Activated CD8-positive, alpha-beta memory T cell treated with anti-CD3 and anti-CD28 coated beads for 48 hours (primary cell): ENCODE results near the gene FCHO2.
"Not testable (repeated sequence)": the region's sequence is repeated elsewhere in the genome, so short reads cannot be mapped to it uniquely, and the experiment has no call there.

Experiments used
- DNase-seq, 3 experiments: peaks; one replicate each; pipeline ENCODE4 v3.0.0-alpha.2; 2020; ENCODE audit warnings: low read depth in 2 of 3, low spot score in 2 of 3

FCHO2 gene

DNA sequence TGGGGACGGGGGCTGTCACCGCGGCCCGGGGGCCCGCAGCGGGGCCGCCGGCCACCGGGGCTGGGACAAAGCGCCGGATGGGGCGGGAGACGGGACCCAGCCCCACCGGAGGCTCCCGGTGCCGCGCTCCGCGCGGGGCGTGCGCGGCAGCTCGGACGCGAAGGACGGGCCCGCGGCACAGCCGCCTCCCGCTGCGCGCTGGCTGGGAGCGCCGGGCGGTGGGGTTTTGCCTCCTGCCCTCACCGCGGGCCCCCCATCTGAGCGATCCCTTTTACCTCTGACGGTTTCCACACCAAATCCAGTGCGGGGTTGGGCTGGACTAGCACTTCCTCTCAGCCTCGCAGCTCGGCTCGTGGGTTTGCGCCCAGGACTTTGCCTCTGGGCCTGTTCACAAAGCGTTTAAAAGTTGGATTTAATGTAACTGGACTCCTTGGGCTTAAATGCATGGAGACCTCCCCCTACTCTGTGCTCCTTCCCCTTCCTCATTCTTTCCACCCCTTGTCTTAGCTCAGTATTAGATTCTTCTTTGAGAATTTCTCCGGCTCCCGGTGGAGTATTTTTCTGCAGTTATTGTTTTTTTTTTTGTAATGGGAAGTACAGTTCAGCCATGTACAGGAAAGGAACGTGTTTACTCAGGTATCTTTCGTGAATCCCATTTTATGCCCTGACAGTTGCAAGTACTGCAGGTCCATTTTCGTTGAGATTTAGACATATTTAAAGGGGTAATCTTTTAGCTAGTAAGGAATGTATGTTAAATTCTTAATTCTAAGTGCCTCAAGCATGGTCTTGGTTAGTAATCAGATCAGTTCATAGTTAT is 691 bp downstream of the FCHO2 start:
- peak in 2 of 3 experiments; percentile 2 to 6 for DNase-seq

DNA sequence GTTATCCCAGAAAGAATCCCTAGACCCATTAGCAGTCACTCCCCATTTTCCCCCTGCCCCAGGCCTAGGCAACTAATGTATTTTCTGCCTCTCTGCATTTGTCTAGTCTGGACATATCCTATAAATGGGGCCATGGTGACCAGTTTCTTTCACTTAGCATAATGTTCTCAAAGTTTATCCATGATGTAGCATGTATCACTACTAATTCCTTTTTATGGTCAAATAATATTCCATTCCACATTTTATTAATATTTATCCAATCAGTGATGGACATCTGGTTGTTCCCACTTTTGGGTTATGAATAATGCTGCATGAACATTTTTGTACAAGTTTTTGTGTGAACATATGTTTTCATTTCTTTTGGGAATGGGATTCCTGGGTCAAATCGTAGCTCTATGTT is 1.5 kb downstream of the FCHO2 start:
- no peak for DNase-seq

DNA sequence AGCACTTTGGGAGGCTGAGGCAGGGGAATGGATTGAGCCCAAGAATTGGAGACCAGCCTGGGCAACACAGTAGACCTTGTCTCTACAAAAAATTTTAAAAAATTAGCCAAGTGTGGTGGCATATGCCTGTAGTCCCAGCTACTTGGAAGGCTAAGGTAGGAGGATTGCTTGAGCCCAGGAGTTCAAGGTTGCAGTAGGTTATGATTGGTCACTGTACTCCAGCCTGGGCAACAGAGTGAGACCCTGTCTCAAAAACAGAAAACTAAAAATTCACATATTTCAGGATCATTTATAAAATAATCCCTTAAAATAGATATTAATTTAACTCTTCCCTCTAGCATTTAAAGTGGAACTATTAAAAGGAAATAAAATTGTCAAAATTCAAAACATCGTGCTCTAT is 3.4 kb downstream of the FCHO2 start:
- DNase-seq, result no peak

DNA sequence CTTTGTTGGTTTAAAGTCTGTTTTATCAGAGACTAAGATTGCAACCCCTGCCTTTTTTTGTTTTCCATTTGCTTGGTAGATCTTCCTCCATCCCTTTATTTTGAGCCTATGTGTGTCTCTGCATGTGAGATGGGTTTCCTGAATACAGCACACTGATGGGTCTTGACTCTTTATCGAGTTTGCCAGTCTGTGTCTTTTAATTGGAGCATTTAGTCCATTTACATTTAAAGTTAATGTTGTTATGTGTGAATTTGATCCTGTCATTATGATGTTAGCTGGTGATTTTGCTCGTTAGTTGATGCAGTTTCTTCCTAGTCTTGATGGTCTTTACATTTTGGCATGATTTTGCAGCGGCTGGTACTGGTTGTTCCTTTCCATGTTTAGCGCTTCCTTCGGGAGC is 18.6 kb downstream of the FCHO2 start:
- not testable (repeated sequence) for DNase-seq

DNA sequence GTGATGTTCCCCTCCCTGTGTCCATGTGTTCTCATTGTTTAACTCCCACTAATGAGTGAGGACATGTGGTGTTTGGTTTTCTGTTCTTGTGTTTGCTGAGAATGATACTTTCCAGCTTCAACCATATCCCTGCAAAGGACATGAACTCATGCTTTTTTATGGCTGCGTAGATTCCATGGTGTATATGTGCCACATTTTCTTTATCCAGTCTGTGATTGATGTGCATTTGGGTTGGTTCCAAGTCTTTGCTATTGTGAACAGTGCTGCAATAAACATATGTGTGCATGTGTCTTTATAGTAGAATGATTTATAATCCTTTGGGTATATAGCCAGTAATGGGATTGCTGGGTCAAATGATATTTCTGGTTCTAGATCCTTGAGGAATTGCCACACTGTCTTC is 21.0 kb downstream of the FCHO2 start:
- DNase-seq, result not testable (repeated sequence)

DNA sequence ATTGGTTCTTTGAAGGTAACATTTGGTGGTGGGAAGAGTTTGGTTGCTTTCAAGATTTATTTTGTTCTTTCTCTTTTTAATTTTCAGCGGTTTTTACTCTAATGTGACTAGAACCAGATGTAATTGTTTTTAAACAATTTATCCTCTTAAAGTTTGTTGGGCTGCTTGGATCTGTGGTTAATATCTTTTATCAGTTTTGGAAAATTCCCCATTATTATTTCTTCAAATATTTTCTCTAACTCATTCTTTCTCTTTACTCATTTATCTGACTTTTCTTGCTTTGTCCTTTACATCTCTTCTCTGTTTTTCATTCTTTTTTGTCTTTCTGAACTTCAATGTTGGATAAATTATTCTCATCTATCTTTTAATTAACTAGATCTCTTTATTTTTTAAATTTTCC is 29.9 kb downstream of the FCHO2 start:
- DNase-seq, result no peak

DNA sequence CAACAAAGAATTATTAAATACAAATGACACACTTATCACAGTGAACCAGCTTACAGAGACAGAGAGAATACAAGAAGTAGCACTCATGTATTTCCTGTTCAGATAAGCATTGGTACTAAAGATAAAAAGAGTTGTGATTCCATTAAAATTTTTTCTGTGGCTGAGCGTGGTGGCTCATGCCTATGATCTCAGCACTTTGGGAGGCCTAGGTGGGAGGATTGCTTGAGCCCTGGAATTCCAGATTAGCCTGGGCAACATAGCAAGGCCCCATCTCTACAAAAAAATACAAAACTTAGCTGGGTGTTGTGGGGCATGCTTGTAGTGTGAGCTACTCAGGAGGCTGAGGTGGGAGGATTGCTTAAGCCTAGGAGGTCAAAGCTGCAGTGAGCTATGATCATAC is 32.9 kb downstream of the FCHO2 start:
- no peak for DNase-seq

DNA sequence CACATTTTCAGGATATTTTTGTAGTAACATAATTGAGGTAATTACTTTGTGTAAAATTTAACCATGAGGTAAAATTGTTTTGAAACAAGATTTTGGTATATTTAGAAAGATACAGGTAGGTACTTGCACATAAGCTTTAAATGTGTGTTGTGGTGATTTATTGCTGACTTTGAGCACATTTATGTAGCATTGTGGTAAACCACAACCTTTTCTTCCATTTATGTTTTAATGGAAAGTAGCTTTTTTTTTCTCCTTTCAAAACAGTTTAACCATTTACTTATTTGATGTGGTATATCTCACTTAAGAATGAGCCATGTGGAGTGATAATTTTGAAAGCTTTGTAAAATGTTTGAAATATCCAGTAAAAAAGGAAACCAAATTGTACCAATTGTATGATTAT is 35.6 kb downstream of the FCHO2 start:
- no peak for DNase-seq

DNA sequence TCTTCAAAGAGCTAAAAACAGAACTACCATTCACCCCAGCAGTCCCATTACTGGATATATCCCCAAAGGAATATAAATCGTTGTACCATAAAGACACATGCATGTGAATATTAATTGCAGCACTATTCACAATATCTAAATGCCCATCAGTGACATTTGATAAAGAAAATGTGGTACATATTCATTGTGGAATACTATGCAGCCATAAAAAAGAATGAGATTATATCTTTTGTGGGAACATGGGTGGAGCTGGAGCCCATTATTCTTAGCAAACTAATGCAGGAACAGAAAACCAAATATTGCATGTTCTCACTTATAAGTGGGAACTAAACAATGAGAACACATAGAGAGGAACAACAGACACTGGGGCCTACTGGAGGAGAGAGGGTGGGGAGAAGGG is 38.7 kb downstream of the FCHO2 start:
- no peak for DNase-seq

DNA sequence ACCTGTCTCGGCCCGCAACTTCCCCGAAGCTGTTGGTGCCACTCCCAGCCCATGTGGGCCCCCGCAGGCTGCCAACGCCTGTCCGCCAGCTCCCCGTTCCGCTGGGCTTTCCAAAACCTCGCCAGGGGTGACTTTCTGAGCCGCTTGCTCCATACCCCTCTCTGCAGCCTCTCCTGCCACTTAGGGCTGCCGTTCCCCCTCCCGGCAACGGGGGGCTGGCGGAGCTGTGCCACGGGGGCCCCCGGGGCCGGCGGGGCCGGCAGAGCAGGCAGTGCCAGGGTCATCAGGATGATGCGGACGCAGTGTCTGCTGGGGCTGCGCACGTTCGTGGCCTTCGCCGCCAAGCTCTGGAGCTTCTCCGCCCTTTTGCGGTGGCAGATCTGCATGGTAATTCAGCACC is 40.8 kb downstream of the FCHO2 start:
- no peak for DNase-seq

DNA sequence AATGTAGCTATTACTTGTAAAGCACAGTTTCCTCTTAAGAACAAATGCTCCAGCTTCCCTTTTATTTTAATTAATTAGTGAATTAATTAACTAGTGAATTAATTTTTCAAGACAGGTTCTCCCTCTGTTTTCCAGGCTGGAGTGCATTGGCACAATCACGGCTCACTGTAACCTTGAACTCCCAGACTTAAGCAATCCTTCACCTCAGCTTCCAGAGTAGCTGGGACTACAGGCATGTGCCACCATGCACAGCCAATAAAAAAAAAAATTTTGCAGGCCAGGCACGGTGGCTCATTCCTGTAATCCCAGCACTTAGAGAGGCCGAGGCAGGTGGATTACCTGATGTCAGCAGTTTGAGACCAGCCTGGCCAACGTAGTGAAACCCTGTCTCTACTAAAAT is 44.1 kb downstream of the FCHO2 start:
- DNase-seq, result no peak

DNA sequence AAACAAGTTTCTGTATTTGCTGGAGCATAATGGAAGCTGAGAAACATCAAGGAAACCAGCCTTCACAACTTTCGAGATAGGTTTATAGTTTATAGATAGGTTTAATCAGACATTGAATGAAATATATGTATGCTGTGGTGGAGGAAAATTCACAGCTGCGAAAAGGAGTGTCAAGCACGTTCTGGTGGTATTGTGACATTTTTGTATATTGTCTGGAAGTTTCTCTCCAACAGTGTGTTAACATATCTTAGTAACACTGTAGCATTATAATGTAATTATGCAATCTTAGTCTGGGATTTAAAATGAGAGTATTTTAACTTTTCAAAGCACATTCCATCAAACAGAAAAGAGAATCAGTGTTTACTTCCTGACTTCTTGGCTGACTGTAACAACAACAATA is 50.0 kb downstream of the FCHO2 start:
- no peak for DNase-seq

DNA sequence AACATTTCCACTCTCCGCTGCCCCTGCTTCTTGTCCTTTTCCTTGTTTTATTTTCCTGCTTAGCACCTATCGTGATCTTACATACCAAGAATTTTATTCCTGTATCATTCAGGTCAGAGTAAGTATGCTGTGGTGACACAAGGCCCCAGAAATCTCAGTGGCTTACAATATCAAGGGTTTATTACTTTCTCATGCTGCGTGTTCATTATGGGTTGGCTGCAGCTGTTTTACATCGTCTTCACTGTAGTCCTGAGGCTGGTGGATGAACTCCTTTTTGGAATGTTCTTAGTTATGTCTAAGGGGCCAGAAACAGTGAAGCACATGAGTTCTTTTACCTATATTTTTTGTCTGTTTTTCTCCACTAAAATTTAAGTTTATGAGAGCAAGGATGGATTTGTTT is 51.2 kb downstream of the FCHO2 start:
- no peak for DNase-seq

DNA sequence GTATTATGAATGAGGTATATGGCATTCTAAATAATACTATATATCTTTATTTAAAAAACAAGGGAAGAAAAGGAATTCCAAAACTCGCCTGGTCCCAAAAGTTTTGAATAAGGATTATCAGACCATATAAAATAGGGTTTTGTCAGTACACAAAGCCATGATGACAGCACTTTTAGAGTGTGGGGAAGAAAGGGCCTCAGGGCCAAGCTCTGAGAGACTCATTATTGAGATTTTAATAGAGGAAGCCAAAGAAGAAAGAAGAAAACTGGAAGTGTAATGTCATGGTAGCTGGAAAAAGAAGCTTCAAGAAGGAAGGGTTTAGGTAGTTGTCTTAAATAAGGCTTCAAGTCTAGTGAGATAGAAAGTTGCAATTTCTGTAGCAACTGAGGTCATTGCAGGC is 53.0 kb downstream of the FCHO2 start:
- DNase-seq, result no peak

DNA sequence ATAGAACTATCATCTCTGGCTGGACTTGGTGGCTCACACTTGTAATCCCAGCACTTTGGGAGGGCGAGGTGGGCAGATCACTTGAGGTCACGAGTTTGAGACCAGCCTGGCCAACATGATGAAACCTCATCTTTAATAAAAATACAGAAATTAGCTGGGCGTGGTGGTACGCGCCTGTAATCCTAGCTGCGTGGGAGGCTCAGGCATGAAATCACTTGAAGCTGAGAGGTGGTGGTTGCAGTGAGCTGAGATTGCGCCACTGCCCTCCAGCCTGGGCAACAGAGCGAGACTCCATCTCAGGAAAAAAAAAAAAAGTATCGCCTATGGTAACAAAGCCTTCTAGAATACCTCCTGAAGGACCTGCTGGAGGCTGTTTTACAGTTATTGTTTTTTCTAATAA is 55.8 kb downstream of the FCHO2 start:
- not testable (repeated sequence) for DNase-seq

DNA sequence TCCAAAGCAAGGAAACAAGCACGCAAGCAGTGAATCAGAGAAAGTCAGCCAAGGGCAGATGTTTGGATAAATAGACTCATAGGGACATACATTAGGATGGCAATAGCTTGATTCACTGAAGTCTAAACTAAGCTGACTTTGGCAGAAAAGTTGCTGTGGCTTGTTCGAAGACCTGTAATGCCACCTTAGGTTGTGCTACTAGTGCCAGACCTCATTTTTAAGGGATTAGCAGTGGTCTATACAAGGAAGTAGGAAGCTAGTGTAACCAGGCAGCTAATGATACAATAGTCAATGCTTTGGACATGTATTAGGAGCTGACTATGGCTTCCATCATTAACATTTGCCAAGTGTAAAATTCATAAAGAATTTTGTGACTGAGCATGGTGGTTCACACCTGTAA is 63.1 kb downstream of the FCHO2 start:
- DNase-seq, result no peak

DNA sequence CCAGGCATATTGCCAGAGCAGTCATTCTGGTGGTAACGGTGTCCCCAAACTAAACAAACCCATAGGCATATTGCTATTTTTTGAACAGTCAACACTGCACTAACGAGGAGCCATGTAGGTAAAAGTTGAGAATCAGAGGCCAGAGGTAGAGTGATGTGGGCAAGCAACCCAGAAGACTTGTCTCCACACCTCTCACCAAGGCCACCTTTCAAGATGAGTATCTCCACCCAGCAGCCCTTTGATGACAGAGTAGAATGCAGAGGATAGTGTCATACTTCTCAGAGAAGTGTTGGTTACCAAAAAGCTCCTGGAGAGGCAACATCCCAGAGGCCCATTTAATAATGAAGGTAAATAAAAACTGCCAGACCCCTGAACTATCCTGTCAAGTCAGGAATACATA is 63.9 kb downstream of the FCHO2 start:
- no peak for DNase-seq

DNA sequence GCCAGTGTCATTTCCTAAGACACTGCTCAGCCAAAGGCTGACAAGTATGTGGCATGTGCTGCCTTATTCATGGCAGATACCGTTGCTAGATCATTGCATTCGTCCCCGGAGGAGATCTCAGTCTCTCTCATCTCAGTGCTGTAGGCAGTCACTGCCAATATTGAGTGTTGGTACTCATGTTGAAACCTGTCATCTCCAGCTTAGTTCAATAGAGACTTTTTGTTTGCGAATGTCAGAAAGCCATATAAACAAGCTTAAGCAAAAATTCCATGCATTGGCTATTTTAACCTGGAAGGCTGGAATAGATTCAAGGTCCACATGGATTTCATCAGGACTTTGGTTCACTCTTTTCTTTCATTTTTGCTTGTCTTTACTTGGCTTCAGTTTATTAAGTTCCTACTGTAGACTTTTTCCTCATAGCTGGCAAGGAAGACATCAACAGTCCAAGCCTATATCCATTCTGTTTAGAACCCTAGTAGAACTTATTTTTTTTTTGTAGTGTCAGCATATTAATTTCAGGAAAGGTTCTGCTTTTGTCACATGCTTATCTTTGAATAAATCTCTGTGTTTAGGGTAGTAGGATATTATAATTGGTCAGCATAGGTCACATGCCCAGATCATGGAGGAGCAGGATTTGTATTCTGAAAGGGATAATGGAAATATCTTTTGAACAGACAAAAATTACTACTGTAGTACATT is 66.8 kb downstream of the FCHO2 start:
- no peak for DNase-seq

DNA sequence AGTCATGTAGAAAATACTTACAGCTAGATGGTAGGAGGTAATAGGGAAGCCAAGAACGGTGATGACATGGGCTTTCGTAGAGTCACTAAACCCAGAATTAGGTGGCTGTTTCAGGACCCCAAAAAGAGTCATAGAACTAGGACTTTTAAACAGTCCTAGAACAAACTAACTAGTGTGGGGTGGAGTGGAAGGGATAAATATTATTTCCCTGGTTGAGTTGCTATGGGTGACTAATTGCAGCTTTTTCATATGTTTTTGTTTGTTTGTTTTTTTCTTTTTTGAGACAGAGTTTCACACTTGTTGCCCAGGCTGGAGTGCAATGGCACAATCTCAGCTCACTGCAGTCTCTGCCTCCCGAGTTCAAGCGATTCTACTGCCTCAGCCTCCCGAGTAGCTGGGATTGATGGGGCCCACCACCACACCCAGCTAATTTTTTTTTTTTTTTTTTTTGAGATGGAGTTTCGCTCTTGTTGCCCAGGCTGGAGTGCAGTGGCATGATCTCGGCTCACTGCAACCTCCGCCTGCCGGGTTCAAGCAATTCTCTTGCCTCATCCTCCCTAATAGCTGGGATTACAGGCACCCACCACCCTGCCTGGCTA is 69.2 kb downstream of the FCHO2 start:
- not testable (repeated sequence) for DNase-seq

DNA sequence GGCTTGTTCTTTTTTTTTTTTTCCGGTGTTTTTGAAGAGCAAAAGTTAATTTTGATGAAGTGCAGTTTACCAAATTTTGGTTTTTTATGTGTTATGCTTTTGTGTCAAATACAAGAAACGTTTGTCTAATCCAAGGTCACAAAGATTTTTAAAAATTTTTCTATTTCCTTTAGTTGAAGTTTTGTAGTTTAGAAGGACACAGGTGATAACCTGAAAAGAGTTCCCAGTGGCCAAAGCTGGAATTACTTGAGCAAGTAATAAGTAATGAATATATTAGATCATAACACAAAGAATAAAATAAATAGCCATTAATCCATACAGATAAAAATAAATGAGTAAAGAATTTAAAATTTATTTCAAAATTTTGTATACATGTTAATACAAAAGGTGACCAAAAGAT is 71.5 kb downstream of the FCHO2 start:
- no peak for DNase-seq

DNA sequence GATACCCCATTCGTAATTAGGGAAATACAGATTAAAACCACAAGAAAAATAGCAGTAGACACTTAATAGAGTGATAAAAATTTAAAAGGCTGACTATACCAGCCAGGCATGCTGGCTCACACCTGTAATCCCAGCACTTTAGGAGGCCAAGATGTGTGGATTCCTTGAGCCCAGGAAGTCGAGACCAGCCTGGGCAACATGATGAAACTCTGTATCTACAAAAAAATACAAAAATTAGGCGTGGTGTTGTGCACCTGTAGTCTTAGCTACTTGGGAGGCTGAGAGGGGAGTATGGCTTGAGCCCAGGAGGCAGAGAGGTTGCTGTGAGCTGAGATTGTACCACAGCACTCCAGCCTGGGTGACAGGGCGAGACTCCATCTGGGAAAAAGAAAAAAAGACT is 72.0 kb downstream of the FCHO2 start:
- no peak for DNase-seq

DNA sequence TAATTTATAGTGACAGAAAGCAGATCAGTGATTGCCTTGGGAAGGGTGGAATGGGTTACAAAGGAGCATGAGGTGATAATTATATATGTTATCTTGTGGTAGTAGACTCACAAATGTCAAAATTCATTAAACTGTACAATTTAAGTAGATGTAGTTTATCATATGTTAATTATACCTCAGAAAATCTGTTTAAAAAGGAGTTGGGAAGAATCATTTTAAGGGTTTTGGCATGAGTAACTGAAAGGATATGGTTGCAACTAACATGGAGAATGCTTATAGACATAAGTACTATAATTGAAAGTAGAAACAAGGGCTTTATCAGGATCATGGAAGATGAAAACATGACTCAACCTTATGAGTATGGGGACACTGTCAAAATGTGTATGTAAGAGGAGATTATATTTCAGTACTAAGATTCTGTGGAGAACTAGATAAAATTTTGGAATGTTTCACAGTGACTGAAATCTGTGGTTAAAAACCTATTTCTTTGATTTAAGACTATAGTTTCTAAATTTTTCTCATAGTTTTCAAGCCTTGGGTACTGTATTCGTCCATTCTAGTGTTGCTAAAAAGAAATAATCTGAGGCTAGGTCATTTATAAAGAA is 73.3 kb downstream of the FCHO2 start:
- no peak for DNase-seq
